CD4-positive, alpha-beta T cell treated with Interleukin-17A for 4 hours (primary cell): Measurements from ENCODE around the gene FCGR2B.
"Not testable (repeated sequence)": the region's sequence is repeated elsewhere in the genome, so short reads cannot be mapped to it uniquely, and the experiment has no call there.

Source experiments
- DNase-seq: peaks from one replicate; pipeline ENCODE4 v3.0.0-alpha.2; 2020; ENCODE audit warnings: mixed read lengths

FCGR2B gene

GRCh38 chr1:161647507-161648360 is 15.2 kb upstream of the FCGR2B start:
- not testable (repeated sequence) for DNase-seq

GRCh38 chr1:161653541-161653940 is 9.4 kb upstream of the FCGR2B start:
- not testable (repeated sequence) for DNase-seq

GRCh38 chr1:161653971-161654370 is 9.0 kb upstream of the FCGR2B start:
- DNase-seq = not testable (repeated sequence)

- not testable (repeated sequence) for DNase-seq
Observed at GRCh38 chr1:161658524-161658923, 4.4 kb upstream of the FCGR2B start.

- DNase-seq = not testable (repeated sequence)
Observed at GRCh38 chr1:161661660-161662311, 1.2 kb upstream of the FCGR2B start.

GRCh38 chr1:161663569-161663968 is 626 bp downstream of the FCGR2B start:
- DNase-seq = not testable (repeated sequence)

- DNase-seq = not testable (repeated sequence)
Observed at GRCh38 chr1:161664689-161665088, 1.7 kb downstream of the FCGR2B start.

- DNase-seq = not testable (repeated sequence)
Observed at GRCh38 chr1:161671045-161672020, 8.4 kb downstream of the FCGR2B start.

GRCh38 chr1:161673437-161673836 is 10.5 kb downstream of the FCGR2B start:
- DNase-seq = not testable (repeated sequence)

- not testable (repeated sequence) for DNase-seq
Observed at GRCh38 chr1:161674447-161674846, 11.5 kb downstream of the FCGR2B start.

- not testable (repeated sequence) for DNase-seq
Observed at GRCh38 chr1:161674908-161675307, 12.0 kb downstream of the FCGR2B start.

- DNase-seq = no peak
Observed at GRCh38 chr1:161676441-161676840, 13.5 kb downstream of the FCGR2B start.

GRCh38 chr1:161676958-161677689 is 14.2 kb downstream of the FCGR2B start:
- no peak for DNase-seq

- DNase-seq = no peak
Observed at GRCh38 chr1:161678500-161678899, 15.6 kb downstream of the FCGR2B start.

GRCh38 chr1:161681879-161682278 is 18.9 kb downstream of the FCGR2B start:
- DNase-seq = no peak

GRCh38 chr1:161688946-161689345 is 26.0 kb downstream of the FCGR2B start:
- no peak for DNase-seq

GRCh38 chr1:161691846-161692245 is 28.9 kb downstream of the FCGR2B start:
- DNase-seq = no peak

- DNase-seq = not testable (repeated sequence)
Observed at GRCh38 chr1:161693020-161693712, 30.2 kb downstream of the FCGR2B start.

- DNase-seq = not testable (repeated sequence)
Observed at GRCh38 chr1:161698302-161698701, 35.4 kb downstream of the FCGR2B start.

- DNase-seq = no peak
Observed at GRCh38 chr1:161702250-161702649, 39.3 kb downstream of the FCGR2B start.

- DNase-seq = no peak
Observed at GRCh38 chr1:161705537-161705936, 42.6 kb downstream of the FCGR2B start.
